K562 (cell line): ENCODE measurements around the gene ZACN. TPM values are rescaled to one million over a fixed set of nuclear protein-coding genes. Genes with fewer than 3 reads are reported as not detected.

Source experiments
- ATAC-seq: fragments of 200-7000 bp; cut with Tn5 transposase; 3 replicates; pipeline ENCODE4 v1.9.1; 2020; ENCODE audit warnings: moderate library complexity
- BruUV-seq: library from RNA; stranded (reverse); fragments of 400-500 nt; replicated peaks from 2 replicates; lab custom pipeline; 2021; lab: Mats Ljungman, UMichigan
- CTCF ChIA-PET: fragments of 300-600 bp; formaldehyde crosslinking; extraction: SDS; loops from one replicate; lab custom pipeline; 2021; ENCODE audit warnings: low intra/inter-chr PET ratio; lab: Yijun Ruan, JAX
- POLR2A ChIA-PET: fragments of 300-600, 350-650 bp; sonication (Branson Sonifier 250); formaldehyde crosslinking; extraction: SDS; loops from one replicate; lab custom pipeline; 2021; ENCODE audit warnings: antibody characterized with exemption, inconsistent platforms; lab: Yijun Ruan, JAX
- DNase-seq, 4 experiments: peaks; one replicate each; pipeline versions ENCODE4 v3.0.0 to v3.0.0-alpha.2; 2011 to 2018; ENCODE audit warnings: low spot score in 3 of 4, mixed read lengths in 3 of 4; ENCODE audit errors: extremely low read depth in 1 of 4
- FAIRE-seq: peaks from 2 replicates; lab custom pipeline; 2011; peaks lifted over from hg19 to GRCh38; lab: Jason Lieb, UNC
- H2AFZ ChIP-seq: 2 replicates; pipeline ENCODE4 v1.6.0; 2011; ENCODE audit warnings: low read depth, low read length, control low read depth, inconsistent platforms
- H3K27ac ChIP-seq: fragments of 200-600 bp; 3 replicates; pipeline ENCODE4 v1.8.0; 2011; ENCODE audit warnings: low read depth, mild to moderate bottlenecking, control low read depth, inconsistent platforms, low read length, moderate library complexity, mixed read lengths; ENCODE audit errors: extremely low read depth
- H3K27me3 ChIP-seq, 2 experiments: fragments of 300-600 bp in 1 of 2; 2 replicates in 1 of 2; 3 replicates in 1 of 2; pipeline versions ENCODE4 v1.6.0 to v1.8.0; 2011; ENCODE audit warnings: inconsistent platforms in 2 of 2, low read length in 2 of 2, mild to moderate bottlenecking in 1 of 2, mixed read lengths in 1 of 2, moderate library complexity in 1 of 2; ENCODE audit not compliant: control insufficient read depth in 2 of 2, insufficient read depth in 2 of 2
- H3K36me3 ChIP-seq: fragments of 300-600 bp; 3 replicates; pipeline ENCODE4 v1.8.0; 2011; ENCODE audit warnings: mild to moderate bottlenecking, low read length, inconsistent platforms; ENCODE audit not compliant: control insufficient read depth, insufficient read depth
- H3K4me1 ChIP-seq, 2 experiments: fragments of 200-600 bp in 1 of 2; replicated peaks in 1 of 2; 2 replicates in 1 of 2; 3 replicates in 1 of 2; pipeline versions ENCODE4 v1.5.1 to v1.8.0; 2011; ENCODE audit warnings: inconsistent platforms in 2 of 2, low read length in 2 of 2, mild to moderate bottlenecking in 1 of 2, mixed read lengths in 1 of 2, moderate library complexity in 1 of 2; ENCODE audit not compliant: control insufficient read depth in 2 of 2, insufficient read depth in 2 of 2
- H3K4me2 ChIP-seq: 2 replicates; pipeline ENCODE4 v1.6.1; 2011; ENCODE audit warnings: low read length, control low read depth, inconsistent platforms, mixed read lengths; ENCODE audit not compliant: insufficient read depth
- H3K4me3 ChIP-seq: fragments of 200-600 bp; sonication (generic), shearing (Covaris generic); 2 replicates; pipeline ENCODE4 v1.5.1; 2016; ENCODE audit warnings: control low read depth, inconsistent platforms
- H3K79me2 ChIP-seq: fragments of 200-600 bp; 3 replicates; pipeline ENCODE4 v1.8.0; 2011; ENCODE audit warnings: low read length, inconsistent platforms; ENCODE audit not compliant: control insufficient read depth, insufficient read depth
- H3K9ac ChIP-seq, 2 experiments: 2 replicates each; pipeline versions ENCODE4 v1.6.0 to v1.6.1; 2011; ENCODE audit warnings: low read depth in 2 of 2, low read length in 2 of 2, control low read depth in 1 of 2, inconsistent platforms in 1 of 2, mild to moderate bottlenecking in 1 of 2, mixed read lengths in 1 of 2; ENCODE audit not compliant: insufficient read depth in 1 of 2
- H3K9me1 ChIP-seq: one replicate; pipeline ENCODE4 v1.6.0; 2011; ENCODE audit warnings: inconsistent platforms, mild to moderate bottlenecking, low read length, moderate library complexity; ENCODE audit not compliant: control insufficient read depth, insufficient read depth
- H3K9me3 ChIP-seq: replicated peaks from 2 replicates; pipeline ENCODE4 v1.5.1; 2011; ENCODE audit warnings: low read depth, low read length, inconsistent platforms; ENCODE audit not compliant: control insufficient read depth, insufficient read depth
- H4K20me1 ChIP-seq: replicated peaks from 2 replicates; pipeline ENCODE4 v1.6.1; 2011; ENCODE audit warnings: low read length, inconsistent platforms, mixed read lengths; ENCODE audit not compliant: control insufficient read depth, insufficient read depth
- ADNP ChIP-seq: fragments of 200-800 bp; sonication (Bioruptor generic); IDR thresholded peaks from 2 replicates; pipeline ENCODE4 v1.6.1; 2016; ENCODE audit warnings: missing genetic modification characterization, missing compliant biosample characterization
- BRD4 ChIP-seq: fragments of 200-600 bp; sonication (generic); IDR thresholded peaks from 2 replicates; pipeline ENCODE4 v1.6.1; 2017; ENCODE audit warnings: inconsistent platforms
- CTCF ChIP-seq, 3 experiments: IDR thresholded peaks in 2 of 3; conservative IDR thresholded peaks in 1 of 3; 2 replicates each; pipeline ENCODE4 v1.5.1; 2011 to 2012; ENCODE audit warnings: low read length in 3 of 3, mild to moderate bottlenecking in 3 of 3, control low read depth in 2 of 3, improper control_type of control experiment in 1 of 3, inconsistent platforms in 1 of 3, low read depth in 1 of 3, mixed read lengths in 1 of 3, moderate library complexity in 1 of 3; ENCODE audit not compliant: insufficient read depth in 2 of 3
- FOXP1 ChIP-seq: sonication (generic); formaldehyde crosslinking; IDR thresholded peaks from 2 replicates; pipeline ENCODE4 v1.8.0; 2022; ENCODE audit warnings: mild to moderate bottlenecking, missing genetic modification reagents
- MLLT1 ChIP-seq, 2 experiments: fragments of 450-650 bp; IDR thresholded peaks; 2 replicates each; pipeline ENCODE4 v1.6.1; 2016
- RAD21 ChIP-seq, 2 experiments: fragments of 250-450 bp in 1 of 2; fragments of 450-650 bp in 1 of 2; sonication (Bioruptor Pico) in 1 of 2; formaldehyde crosslinking in 1 of 2; IDR thresholded peaks in 1 of 2; conservative IDR thresholded peaks in 1 of 2; 2 replicates each; pipeline versions ENCODE4 v1.4.0 to v1.8.0; 2020 to 2022; ENCODE audit warnings: mild to moderate bottlenecking in 2 of 2, moderate library complexity in 1 of 2
- SLC30A9 ChIP-seq: fragments of 250-450 bp; sonication (Bioruptor Pico); IDR thresholded peaks from 2 replicates; pipeline ENCODE4 v1.8.0; 2022; ENCODE audit warnings: mild to moderate bottlenecking, moderate library complexity
- XRCC5 ChIP-seq: fragments of 200-400 bp; formaldehyde crosslinking; IDR thresholded peaks from 2 replicates; pipeline ENCODE4 v1.6.1; 2017; ENCODE audit warnings: low read depth, mild to moderate bottlenecking, low read length
- ZNF717 ChIP-seq: fragments of 250-450 bp; sonication (Bioruptor Pico); IDR thresholded peaks from 2 replicates; pipeline ENCODE4 v1.5.0; 2021
- WGBS: fragments of 100-300 bp; shearing (Covaris generic); methylation state at CpG from one replicate; pipeline ENCODE4 v1.1.6; 2016; ENCODE audit warnings: low coverage, mixed read lengths; ENCODE audit not compliant: insufficient coverage; ENCODE audit errors: missing lambda C conversion rate; 5-methylcytosine and 5-hydroxymethylcytosine counted together
- in situ Hi-C: fragments of 300-500 bp; cut with MboI; formaldehyde crosslinking; loops from 4 replicates; pipeline ENCODE4 v1.15.0; 2018; ENCODE audit warnings: inconsistent platforms, mixed read lengths
- intact Hi-C: fragments of 100-400 bp; cut with micrococcal nuclease; formaldehyde crosslinking; loops from 2 replicates; pipeline ENCODE4 v1.14.2; 2022
- polyA plus RNA-seq, 8 experiments: library from polyadenylated mRNA; depleted of rRNA in 4 of 8; stranded (reverse) in 5 of 8; unstranded in 3 of 8; fragments of >200 nt; fragmentation: Nextera tagmentation in 2 of 8; fragmentation: Illumina TruSeq in 1 of 8; extraction: Ambion mirVana in 2 of 8; extraction: Trizol in 1 of 8; gene quantifications; 2 replicates each; pipeline versions ENCODE4 v1.2.1 to v1.2.3, GENCODE V29; 2011 to 2014; ENCODE audit warnings: inconsistent platforms in 1 of 8, missing spikeins in 1 of 8
- total RNA-seq, 7 experiments: library from RNA; depleted of rRNA in 6 of 7; stranded (reverse); fragments of >200 nt in 6 of 7; fragmentation: Illumina TruSeq in 2 of 7; extraction: Trizol in 2 of 7; gene quantifications; 2 replicates each; pipeline versions ENCODE4 v1.2.1 to v1.2.3, GENCODE V29; 2011 to 2021; ENCODE audit warnings: low replicate concordance in 1 of 7

Gene ZACN
- total and polyA plus RNA-seq, 9 of the 15 experiments (the other 6 are each of a cell fraction or from before 2014, with no cell fraction given) = 0.07 TPM; not detected in 8

GRCh38 chr17:76054112-76054476 lies 24.9 kb upstream of the ZACN start (continued):
- TF ChIP-seq MLLT1 (IDR thresholded peaks at IDR 0.05) = 0 out of 4 replicates have a peak, but pooled peaks of 1 of the 2 experiments have one; percentile 2
- TF ChIP-seq ZNF717 (CRISPR knock-in tag) = no peak
- TF ChIP-seq XRCC5 = no peak
- TF ChIP-seq ADNP (tag) = no peak
- no peak for TF ChIP-seq SLC30A9 (CRISPR knock-in tag)

GRCh38 chr17:76056882-76057281 lies 22.1 kb upstream of the ZACN start:
- no peak overlapping the region for H2AFZ ChIP-seq
- H3K9me1 ChIP-seq = no peaks in the 10 kb centered on the region
- no peak overlapping the region for H3K4me2 ChIP-seq
- BruUV-seq = no TSS peak
- no peak for TF ChIP-seq BRD4
- TF ChIP-seq FOXP1 (CRISPR knock-in tag) = no peak
- TF ChIP-seq CTCF (IDR thresholded peaks at IDR 0.05 in 2 of 3, conservative IDR thresholded peaks at IDR 0.05 in 1 of 3; ENCODE audit: insufficient read depth in 2 of 3, low read depth in 1 of 3, low read length in 3 of 3) = peak in 1 of 3 experiments; percentile 21; a peak in 2 of 6 replicates
- TF ChIP-seq RAD21 (CRISPR knock-in tag; conservative IDR thresholded peaks at IDR 0.05 in 1 of 2, IDR thresholded peaks at IDR 0.05 in 1 of 2) = peak in 1 of 2 experiments; percentile 14; a peak in 1 of 4 replicates
- intact Hi-C loops (no loop called here), in situ Hi-C loops (no loop called here)
- ChIA-PET CTCF (no interaction called here), POLR2A (interaction anchor here (1.6 to 5.0 kb wide), 4 partner anchors 10 to 27 kb away, joined by 4 to 33 read pairs (median 10); partner anchors contain the start of gene SRP68)
- no peak for FAIRE-seq
- H3K9me3 ChIP-seq = no peaks in the 10 kb centered on the region
- WGBS = 87% methylated on average over 3 of the region's 3 CpGs
- ATAC-seq = peak; percentile 56; the same call in 2 of the 3 replicates
- peaks cover 7% of the 10 kb centered on the region; the same call in 2 of the 3 replicates for H3K79me2 ChIP-seq
- H3K27ac ChIP-seq = no peak overlapping the region
- H4K20me1 ChIP-seq = no peaks in the 10 kb centered on the region
- DNase-seq = no peak
- H3K9ac ChIP-seq = no peak overlapping the region
- H3K4me1 ChIP-seq = peaks cover 5 to 9% of the 10 kb centered on the region in 2 experiments; a peak in 3 of 5 replicates
- H3K36me3 ChIP-seq = peaks cover 82% of the 10 kb centered on the region
- H3K27me3 ChIP-seq = no peaks in the 10 kb centered on the region
- no peak overlapping the region for H3K4me3 ChIP-seq
